A673 (cell line): Measurements from ENCODE around the gene CNNM1.

Experiments used
- EZH2 ChIP-seq: fragments of 200-600 bp; sonication (generic); IDR thresholded peaks from 2 replicates; pipeline ENCODE4 v1.6.1; 2017; ENCODE audit warnings: borderline replicate concordance, low read depth, mild to moderate bottlenecking, mixed read lengths, antibody characterized with exemption, low read length; ENCODE audit not compliant: poor library complexity, severe bottlenecking
- TF ChIP-seq, protein P1 (sequence below): fragments of 300-800, 200-600 bp; sonication (generic); conservative IDR thresholded peaks from 2 replicates; pipeline ENCODE4 v1.5.1; 2017; ENCODE audit warnings: low read depth, mild to moderate bottlenecking, antibody characterized with exemption, low read length, moderate library complexity, mixed read lengths

DNA sequence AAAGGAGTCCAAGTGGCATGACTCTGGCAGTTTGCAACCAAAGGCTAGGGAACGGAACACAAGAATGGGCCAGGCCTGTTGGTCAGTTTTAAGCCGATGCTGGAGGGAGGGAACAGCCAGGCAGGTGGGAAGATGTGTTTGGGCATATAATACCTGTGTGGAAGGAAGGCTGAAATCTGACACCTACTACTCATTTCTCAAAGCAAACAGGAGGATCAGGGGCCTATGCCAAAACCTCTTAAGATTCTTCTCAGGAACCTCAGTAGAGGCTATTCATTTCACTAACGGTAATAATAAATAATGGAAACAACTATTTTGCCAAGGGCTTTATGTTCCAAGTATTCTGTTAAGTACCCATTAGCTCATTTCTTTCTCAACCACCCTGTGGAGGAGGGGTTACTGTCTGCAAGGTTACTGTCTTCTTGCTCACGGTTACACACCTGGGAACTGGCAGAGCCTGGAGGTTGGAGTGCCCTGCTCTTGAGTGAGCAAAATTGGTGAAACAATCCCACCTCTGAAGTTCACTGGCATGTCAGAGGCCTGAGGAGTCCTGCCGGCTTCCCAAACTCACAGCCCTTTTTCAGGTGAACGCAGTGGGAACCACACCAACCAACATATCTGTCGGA, 65.7 kb downstream of the CNNM1 start:
- TF ChIP-seq, protein P1, sequence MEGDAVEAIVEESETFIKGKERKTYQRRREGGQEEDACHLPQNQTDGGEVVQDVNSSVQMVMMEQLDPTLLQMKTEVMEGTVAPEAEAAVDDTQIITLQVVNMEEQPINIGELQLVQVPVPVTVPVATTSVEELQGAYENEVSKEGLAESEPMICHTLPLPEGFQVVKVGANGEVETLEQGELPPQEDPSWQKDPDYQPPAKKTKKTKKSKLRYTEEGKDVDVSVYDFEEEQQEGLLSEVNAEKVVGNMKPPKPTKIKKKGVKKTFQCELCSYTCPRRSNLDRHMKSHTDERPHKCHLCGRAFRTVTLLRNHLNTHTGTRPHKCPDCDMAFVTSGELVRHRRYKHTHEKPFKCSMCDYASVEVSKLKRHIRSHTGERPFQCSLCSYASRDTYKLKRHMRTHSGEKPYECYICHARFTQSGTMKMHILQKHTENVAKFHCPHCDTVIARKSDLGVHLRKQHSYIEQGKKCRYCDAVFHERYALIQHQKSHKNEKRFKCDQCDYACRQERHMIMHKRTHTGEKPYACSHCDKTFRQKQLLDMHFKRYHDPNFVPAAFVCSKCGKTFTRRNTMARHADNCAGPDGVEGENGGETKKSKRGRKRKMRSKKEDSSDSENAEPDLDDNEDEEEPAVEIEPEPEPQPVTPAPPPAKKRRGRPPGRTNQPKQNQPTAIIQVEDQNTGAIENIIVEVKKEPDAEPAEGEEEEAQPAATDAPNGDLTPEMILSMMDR = no peak
- no peak for TF ChIP-seq EZH2
